HG03175 (cell line): ENCODE data around the gene NDUFB1.

Experiments
- ATAC-seq: cut with Tn5 transposase; IDR thresholded peaks from one replicate; pipeline ENCODE4 v1.9.1; 2021; ENCODE audit warnings: mild to moderate bottlenecking, moderate library complexity; ENCODE audit not compliant: unreplicated experiment

Gene NDUFB1

GRCh38 chr14:92121670-92122350 is at the start of gene NDUFB1, which contains the start of gene CPSF2:
Gene NDUFB1, minus strand, starts transcription at chr14:92121706. Its CDS starts 4,069 bp downstream, at chr14:92117637.
Gene CPSF2, plus strand, starts transcription at chr14:92121969. Its CDS starts 9,016 bp downstream, at chr14:92130985.
- peak; percentile 84 for ATAC-seq

- ATAC-seq = no peak
Observed at GRCh38 chr14:92164958-92165357, 43.5 kb upstream of the NDUFB1 start.

GRCh38 chr14:92161521-92161920 is 40.0 kb upstream of the NDUFB1 start:
- ATAC-seq = no peak

- no peak for ATAC-seq
Observed at GRCh38 chr14:92160619-92161018, 39.1 kb upstream of the NDUFB1 start.

GRCh38 chr14:92154283-92154942 is 32.9 kb upstream of the NDUFB1 start:
- no peak for ATAC-seq

GRCh38 chr14:92153581-92153980 is 32.1 kb upstream of the NDUFB1 start:
- no peak for ATAC-seq

- ATAC-seq = no peak
Observed at GRCh38 chr14:92144708-92145107, 23.2 kb upstream of the NDUFB1 start.

- ATAC-seq = no peak
Observed at GRCh38 chr14:92143962-92144361, 22.5 kb upstream of the NDUFB1 start.

- ATAC-seq = no peak
Observed at GRCh38 chr14:92143309-92143708, 21.8 kb upstream of the NDUFB1 start.

GRCh38 chr14:92135269-92135668 is 13.8 kb upstream of the NDUFB1 start:
- ATAC-seq = no peak

GRCh38 chr14:92134456-92134855 is 12.9 kb upstream of the NDUFB1 start:
- no peak for ATAC-seq

- ATAC-seq = no peak
Observed at GRCh38 chr14:92122761-92123160, 1.3 kb upstream of the NDUFB1 start.

GRCh38 chr14:92122351-92122677 is 808 bp upstream of the NDUFB1 start:
- ATAC-seq = peak; percentile 15

GRCh38 chr14:92121207-92121669 is 268 bp downstream of the NDUFB1 start:
- ATAC-seq = peak; percentile 13

- no peak for ATAC-seq
Observed at GRCh38 chr14:92109490-92109889, 12.0 kb downstream of the NDUFB1 start.

GRCh38 chr14:92108345-92109254 is 12.9 kb downstream of the NDUFB1 start:
- ATAC-seq = no peak

GRCh38 chr14:92106143-92106926 is 15.2 kb downstream of the NDUFB1 start, which contains the start of gene ATXN3:
Gene ATXN3, minus strand, starts transcription at chr14:92106582. Its CDS starts 30 bp downstream, at chr14:92106552.
- peak; percentile 93 for ATAC-seq

- peak; percentile 7 for ATAC-seq
Observed at GRCh38 chr14:92105893-92106142, 15.7 kb downstream of the NDUFB1 start.

- ATAC-seq = no peak
Observed at GRCh38 chr14:92105073-92105892, 16.2 kb downstream of the NDUFB1 start.
